ENCODE results near the gene PHACTR3.

Gene PHACTR3

DNA sequence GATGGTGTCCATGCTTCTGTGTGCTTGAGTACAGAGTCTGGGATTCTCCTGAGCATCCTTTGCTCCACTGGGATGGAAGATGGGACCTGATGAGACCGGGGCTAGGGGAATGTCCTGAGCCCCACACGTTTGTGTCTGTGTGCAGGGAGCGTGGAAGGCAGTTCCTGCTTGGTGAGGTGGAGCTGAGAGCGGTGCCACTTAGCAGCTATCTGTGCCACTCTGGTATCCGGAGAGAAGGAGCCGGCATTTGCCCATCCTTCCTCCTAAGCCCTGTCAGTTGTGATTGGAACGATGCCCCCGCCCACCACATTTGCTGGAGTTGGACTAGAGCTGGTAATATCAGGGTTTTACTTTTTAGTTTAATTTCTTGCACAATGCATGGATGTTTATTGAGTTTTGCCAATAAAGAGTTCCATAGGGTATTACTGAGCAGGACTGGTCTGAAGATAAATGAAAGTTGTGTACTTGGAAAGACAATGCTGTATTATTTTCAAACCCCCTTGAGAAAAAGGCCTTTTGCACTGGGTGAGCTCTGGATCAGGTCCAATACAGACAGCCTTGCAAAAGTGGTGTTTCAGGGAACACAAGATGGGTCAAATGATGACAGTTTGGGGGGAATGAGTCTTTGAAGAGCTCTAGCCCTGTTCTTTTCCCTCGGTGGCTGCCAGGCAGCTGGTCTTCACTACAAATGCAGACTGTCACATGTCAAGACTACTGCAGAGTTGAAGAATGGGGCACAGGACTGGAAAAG, 198.3 kb downstream of the PHACTR3 start:
- no peak for DNase-seq (ENCODE audit: low spot score)

DNA sequence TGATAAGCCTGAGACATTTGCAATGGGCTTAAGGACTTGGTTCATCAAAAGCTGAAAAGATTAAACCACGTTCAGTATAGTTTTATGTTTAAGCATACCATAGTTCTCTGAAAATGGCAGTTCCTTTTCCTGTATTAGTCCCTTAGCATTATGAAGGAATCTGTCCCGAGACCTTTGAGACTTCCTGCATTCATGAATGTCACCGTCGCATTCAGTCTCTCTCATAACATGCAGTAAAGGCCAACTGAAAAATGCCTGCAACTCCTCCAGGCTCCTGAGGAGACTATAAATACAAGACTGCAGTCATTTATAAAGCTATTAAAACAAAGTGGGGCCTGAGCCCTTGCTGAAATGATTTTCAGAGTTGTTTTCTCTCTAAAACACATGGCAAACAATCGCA, 200.0 kb downstream of the PHACTR3 start:
- no peak for DNase-seq (ENCODE audit: low spot score)

DNA sequence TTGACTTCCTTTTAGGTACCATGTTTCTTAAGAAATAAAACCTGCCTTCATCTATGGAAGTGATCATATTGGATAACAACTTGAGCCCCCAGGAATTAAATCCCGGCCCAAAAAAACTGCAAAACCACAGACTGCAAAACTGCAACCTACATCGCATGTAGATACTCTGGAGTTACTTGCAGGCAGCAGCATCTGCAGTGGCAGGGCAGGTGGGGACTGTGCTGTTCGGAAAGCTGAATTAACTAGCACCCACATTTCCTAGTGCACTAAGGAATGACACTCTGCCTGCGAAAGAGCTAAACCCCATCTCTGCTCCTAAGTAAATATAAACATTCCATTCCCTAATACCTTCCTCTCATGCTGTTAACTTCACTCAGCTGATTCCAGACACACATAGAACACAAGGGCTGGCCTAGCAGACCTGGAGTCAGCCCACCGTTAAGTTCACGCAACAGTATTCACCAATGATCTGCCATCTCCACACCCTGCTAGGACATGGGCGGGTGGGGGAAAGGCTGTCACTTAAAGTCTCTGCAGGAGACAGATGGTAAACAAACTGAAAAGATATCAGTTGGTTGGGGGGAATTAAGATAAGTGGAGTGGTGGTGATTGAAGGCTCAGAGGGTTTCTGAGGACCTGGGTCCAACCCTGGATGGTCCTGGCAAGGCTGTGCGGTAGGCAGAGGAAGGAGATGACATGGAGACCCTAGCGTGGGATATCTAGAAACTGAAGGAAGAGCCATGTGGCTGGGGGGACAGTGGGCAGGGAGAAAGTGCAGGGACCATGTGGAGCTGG, 200.7 kb downstream of the PHACTR3 start:
- no peak for DNase-seq (ENCODE audit: low spot score)

DNA sequence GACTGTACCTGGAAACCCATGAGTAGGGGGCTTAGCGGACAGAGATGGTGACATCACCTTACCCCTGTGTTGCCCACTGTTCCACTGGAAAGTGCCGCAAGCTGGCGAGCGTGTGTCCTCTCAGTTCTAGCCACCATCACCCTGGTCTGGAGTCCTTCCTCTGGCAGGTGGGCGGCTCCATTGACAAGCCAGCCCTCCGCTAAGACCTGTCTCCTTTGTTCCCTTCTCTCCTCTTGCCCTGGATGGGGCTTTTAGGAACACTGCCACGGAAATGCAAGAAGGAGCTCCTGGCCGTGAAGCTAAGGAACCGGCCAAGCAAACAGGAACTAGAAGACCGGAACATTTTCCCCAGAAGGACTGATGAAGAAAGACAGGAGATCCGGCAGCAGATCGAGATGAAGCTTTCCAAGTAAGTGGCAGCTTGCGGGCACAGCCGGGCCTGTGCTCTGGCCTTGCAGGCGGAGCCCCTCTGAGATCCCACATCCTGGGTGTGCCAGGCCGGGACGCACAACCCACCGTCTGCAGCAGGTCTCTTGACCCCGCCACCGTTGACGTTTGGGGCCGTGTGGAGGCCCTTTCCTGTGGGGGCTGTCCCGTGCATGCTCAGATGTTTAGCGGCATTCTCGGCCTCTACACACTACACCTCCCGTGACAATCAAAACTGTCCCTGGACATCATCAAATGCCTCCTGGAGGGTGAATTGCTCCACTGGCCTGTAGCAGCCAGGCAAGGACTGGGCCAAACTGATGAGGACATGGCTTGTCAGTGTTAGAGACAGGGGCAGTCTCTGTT, 201.6 kb downstream of the PHACTR3 start:
- no peak for DNase-seq (ENCODE audit: low spot score)

DNA sequence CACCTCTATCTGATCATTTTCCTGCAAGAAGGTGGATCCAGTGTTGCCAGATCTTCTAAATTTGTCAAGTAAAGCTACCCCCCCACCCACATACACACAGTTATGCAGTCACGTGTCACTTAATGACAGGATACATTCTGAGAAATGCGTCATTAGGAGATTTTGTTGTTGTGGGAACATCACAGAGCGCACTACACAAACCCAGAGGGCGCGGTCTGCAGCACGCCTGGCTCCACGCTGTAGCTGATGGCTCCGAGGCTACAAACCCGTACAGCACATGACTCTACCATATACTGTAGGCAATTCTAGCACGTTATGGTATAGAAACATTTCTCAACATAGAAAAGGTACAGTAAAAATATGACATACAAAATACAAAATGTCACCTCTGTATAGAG, 202.2 kb downstream of the PHACTR3 start:
- DNase-seq (ENCODE audit: low spot score): no peak

DNA sequence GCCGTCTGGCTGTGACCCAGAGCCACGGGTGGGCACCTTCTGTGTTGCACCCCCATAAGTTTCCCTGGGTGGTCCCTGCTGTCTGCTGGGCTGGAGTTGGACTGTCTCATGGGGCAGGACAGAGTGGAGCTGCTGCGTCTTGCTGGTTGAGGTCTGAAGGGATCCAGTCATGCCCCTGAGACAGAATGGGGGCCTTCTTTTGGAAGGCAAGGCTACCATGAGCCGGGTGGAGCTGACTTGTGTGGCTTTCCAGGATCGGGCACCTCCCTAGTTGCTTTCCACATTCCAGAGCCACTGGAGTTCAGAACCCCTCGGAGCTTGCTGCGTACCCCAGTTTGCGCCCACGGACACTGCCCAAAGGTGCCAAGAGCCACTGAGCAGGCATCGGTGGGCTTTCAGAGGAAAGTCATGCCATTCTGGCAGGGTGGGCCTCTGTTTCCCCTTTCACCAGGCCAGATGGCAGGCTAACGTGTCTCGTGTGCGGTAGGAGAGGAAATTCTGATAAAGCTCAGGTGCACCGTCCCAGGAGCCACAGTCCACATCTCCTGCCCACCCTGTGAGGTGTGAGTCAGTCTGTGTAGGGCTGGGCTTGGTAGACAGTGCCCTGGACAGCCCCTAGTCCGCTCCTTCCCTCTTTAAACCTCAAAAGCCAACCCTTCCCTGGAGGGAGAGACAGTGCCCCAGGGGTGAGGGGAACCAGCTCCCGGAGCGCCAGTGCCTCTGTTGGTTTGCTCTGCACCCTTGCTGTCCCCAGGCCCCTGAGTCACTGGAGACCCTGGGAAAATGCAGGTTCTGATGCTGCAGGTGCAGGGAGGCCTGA, 203.8 kb downstream of the PHACTR3 start:
- DNase-seq (ENCODE audit: low spot score): no peak

DNA sequence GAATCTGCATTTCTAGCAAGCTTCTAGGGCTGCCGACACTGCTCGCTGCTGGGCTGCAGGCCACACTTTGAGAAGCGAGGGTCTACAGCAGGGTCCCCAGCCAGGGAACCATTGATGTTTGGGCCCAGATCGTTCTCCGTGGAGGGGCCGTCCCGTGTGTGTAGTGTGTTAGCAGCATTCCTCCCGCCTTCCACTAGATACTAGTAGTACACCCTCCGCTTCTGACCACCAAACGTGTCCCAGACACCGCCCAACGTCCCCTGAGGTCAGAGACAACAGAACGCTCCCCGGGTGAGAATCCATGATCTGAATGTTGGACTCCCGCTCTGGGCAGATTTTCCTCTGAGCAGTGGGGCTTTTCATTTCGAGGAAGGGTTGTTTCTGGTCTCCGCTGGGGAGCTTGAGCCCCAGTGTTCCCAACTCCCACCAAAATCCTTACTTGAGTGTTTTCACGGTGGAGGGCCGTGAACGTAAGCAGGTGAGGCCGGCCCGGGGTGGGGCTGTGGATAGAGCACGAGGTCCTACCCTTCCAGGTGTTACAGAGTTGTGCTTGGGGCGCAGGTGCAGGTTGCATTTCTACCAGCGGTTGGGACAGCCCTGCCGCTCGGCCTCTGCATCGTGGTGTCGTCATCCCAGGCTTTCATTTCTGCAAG, 204.5 kb downstream of the PHACTR3 start:
- no peak for DNase-seq (ENCODE audit: low spot score)

DNA sequence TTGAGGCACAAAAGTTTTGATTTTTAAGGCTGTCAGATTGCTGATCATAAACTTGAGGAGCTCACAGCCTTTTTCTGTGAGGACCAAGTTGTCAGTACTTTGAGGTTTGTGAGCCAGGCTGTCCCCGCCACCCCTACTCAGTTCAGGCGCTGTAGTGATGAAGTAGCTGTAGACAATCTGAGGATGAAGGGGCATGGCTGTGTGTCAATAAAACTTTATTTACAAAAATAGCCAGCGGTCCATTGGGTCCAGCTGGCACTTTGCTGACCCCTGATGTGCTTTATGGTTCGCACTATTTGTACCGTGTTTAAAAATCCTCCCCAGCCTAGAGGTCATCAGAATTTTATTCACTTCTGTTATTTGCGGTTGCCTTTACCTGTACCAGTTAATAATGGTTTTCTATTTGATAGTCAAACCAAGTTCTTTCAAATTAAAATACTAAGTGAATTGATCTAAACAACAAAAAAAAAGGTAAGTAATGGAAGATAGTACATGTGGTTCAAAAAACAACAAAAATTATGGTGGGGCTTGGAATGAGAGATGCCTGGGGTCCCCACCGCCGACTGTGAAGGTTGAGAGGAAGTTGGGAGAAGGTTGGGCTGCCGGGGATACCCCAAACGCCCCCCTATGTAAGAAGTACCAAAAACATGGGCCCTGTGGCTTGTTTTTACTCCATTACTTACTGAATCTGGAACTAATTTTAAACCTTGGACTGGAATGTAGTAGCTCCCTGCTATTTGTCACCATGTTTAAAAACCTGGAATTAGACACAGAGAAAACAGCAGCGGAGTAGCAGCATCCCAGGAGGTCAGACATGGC, 205.5 kb downstream of the PHACTR3 start:
- DNase-seq (ENCODE audit: low spot score): no peak

DNA sequence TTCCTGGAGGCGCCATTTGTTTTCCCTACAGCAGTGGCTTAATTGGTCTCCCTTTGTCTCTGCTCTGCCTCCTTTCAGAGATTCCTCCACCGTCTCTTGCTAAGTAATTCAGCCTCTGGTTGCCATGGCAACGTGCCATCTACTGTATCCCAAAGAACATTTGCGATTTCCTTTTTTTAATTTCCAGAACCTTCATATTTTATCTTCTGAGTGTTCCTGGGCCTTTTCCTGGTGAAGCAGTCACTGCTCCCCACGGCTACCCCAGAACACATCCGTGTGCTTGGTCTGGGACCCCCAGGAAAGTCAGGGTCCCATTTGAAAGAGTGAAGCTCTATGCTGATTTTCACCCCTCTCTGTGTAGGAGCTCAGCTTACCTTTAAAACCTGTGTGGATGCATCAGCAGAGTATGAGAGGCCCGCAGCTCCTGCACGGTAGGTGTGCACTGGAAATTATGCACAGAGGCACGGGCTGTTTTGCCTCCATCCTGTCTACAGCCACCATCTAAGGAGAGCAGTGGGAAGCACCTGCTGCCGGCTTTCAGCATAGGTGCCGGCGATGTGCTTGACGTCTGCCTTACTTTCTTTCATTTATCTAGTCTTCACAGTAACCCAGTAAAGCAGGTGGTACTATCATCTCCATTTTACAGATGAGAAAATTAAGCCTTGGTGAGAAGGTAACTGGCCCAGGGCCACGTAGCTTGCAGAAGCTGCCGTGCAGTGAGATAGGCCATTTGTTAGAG, 206.3 kb downstream of the PHACTR3 start:
- DNase-seq (ENCODE audit: low spot score): no peak

DNA sequence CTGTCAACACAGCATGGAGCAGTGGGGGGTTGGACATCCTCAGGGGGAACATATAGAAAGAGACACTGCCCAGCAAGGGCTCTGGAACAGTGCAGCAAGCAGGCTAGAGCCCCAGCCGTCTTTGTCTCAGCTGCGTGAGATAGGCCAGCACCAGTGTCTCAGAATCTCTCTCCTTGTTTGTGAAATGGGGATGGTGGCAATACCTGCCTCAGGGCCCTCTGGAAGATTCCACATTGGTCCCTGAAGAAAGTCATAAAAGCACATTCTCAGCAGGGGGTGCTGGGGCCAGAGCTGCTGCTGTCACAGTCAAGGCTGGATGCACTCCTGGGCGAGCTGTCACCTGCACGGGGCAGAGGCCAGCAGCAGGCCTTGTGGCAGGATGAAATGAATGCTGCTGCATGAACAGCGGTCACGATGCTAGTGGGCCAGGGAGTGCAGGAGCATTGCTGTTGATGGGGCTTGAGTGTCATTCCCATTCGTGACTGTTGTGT, 207.4 kb downstream of the PHACTR3 start:
- no peak for DNase-seq (ENCODE audit: low spot score)

DNA sequence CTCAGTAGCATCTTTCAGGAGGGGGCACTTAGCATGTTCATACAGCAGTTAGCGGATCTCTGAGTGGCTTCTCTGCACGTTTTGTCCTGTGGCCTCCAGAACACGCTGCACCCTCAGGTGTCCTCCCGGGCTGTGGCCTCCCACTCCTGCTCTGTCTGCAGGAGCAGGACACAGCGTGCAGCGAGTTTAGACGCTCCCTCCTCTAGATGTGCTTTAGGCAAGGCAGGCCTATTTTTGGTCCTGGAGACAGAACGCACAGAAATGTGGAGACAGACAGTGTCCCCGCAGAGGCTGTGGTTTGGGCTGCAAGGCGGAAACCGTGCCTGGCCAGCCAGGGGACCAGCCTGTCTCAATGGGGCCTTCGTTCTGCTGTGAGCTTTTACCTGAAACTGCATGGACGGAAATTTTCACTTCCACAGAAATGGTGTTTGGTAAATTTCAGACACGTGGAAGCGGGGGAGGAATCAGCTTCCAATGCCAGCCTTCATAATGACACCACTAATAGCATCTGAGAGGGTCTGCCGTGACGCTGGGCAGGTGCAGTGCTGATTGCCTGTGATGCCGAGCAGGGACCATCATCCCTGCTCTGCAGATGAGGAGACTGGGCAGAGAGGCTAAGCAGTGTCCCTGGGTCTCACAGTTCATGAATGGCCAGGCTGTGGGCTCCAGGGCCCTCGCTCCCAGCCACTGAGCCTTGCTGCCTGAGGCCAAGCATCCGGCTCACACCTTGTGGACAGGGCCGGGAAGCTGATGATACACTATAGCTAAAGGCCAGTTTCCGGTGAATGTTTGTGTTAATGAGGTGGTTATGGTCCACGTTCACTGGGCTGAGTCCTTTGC, 208.2 kb downstream of the PHACTR3 start:
- DNase-seq (ENCODE audit: low spot score): no peak

DNA sequence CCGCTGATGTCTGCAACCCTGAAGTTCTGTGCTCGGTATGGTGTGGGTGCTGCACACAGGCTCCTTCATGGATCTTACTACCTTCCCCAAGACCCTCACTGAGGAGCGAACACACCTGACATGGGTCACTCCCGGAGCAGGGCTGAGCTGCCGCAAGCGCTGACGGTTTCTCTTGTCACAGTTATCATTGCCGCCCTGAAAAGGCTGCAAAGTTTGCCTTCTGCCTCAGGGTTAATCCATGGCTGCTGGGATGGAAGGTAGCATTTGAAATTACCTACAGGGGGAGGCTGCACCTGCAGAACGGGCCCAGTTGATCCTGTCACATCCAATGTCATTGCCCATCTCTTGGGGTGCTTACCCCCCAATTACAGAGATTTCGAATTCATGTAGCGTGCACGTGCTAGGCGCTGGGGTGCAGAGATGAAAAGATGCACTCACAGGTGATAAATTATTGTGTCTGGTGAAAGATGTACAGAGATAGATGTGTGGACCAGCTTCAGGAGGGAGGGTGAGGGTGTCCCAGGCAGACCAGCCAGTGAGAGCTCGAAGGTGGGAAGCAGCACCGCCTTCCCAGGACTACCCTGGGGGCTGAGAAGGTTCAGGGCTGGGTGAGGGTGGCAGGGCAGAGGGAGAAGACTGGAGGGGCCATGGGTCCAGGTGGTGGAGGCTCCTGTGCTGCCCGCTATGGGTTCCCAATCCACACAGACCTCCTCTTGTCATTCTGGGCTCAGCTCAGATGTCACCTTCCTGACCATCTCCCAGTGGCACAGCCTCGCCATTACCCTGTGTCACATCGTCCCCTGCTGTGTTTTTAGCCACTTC, 209.0 kb downstream of the PHACTR3 start:
- no peak for DNase-seq (ENCODE audit: low spot score)

DNA sequence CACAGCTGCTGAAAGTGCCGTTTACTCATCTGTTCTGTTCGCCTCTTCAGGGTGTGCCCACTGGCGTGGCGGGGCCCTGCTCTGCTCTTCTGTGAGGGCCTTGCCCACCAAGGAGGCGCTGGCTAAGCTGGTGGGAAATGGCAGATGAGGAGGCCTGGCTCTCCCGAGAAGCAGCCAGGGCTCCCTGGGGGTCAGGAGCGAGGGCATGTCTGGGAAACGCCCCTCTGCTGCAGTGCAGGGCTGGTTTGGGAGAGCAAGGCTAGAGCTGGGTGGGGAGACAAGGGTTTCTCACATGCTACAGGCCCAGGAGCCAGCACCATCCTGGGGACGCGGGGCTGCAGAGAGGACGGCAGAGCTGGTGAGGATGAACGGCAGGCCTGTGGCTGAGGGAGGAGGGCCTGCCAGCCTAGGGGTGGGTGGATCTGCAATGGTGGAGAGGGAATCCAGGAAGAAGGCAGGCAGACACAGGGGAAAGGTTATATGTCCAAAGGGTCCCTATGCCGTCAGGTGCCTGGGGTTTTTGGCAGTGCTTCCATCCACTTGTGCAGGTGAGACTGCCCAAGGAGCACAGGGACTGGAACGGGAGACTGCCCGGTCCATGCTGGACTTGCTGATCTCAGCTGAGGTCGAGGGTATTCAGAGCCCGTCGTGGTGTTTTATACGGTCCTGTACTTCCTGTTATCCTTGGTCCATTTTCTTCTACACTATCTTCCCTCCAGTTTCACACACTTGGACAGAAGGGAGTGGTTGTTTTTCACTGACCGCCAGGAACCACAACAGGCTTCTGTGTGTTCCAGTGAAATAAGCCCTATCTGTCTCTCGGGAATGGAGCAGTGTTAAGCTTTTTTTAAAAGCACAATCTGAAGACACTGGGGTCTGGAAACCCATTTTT, 209.9 kb downstream of the PHACTR3 start:
- DNase-seq (ENCODE audit: low spot score): no peak

DNA sequence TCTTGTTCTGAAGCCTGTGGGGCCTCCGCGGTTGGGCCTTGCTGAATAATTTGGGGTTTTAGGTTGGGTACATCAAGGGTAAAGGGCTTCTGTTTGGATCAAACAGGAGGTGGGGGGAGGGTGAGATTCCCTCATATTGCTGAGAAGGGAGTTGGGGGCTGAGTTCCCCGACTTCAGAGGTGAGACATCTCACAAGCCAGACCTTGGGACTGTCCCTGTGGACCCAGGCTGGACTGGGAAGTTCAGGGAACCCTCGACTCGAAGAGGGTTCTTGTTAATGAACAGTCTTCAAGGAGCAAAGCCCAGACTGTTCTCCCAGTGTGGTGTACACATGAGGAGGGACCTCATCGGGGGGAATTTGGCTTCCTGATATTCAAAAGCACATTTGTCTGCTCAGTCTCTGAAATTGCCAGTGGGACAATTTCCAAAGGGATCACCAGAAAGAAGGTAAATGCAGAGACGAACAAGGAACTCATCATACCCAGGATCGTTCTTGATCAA, 210.6 kb downstream of the PHACTR3 start:
- DNase-seq (ENCODE audit: low spot score): no peak

DNA sequence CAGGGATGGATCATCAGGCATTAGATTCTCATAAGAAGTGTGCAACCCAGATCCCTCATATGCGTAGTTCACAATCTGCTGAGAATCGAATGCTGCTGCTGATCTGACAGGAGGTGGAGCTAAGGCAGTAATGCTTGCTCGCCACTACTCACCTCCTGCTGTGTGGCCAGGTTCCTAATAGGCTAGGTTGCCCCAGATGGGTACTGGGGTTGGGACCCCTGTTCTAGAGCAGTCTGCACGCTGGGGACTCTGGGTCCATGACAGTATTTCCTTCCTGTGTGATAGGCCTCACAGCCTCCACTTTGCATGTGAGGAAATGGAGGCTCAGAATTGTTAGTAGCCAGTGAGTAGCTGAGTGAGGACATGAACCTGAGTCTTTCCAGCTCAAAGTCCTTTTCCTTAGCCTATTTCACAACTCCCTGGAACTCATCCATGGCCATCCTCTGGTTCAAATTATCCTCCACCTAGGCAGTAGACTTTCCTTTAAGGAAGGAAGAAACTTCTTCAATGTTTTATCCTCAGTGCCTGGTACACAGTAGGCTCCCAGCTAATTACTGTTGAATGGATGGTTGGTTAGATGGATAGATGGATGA, 211.9 kb downstream of the PHACTR3 start:
- no peak for DNase-seq (ENCODE audit: low spot score)

DNA sequence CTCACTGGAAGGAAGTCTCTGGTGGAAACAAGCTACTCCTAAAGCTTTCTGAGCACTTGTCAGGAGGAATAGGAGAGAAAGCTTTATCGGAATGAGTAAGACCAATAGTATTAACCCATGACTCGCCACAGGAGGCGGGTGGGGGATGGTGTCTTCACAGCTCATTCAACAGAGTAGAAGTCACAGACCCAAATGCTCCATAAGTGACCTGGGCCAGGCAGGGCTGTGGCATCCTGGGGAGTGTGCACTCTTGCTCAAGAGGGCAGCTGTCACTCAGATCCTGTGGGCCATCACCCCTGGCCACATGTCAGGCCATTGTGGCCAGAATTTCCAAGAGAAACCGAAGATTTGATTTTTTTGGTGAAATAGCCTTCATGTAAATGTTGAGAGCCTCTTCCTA, 213.1 kb downstream of the PHACTR3 start:
- no peak for DNase-seq (ENCODE audit: low spot score)
